HCT116 (cell line): ENCODE results near the gene CDK2AP2. TPM values are rescaled to one million over a fixed set of nuclear protein-coding genes. Genes with fewer than 3 reads are reported as not detected.
"Not testable (repeated sequence)": the region's sequence is repeated elsewhere in the genome, so short reads cannot be mapped to it uniquely, and the experiment has no call there.

ENCODE experiments used
- ATAC-seq: fragments of 200-7000 bp; cut with Tn5 transposase; 2 replicates; pipeline ENCODE4 v1.9.1; 2020; ENCODE audit warnings: mild to moderate bottlenecking, moderate library complexity
- BruUV-seq: library from RNA; stranded (reverse); fragments of 400-500 nt; replicated peaks from 2 replicates; lab custom pipeline; 2021; lab: Mats Ljungman, UMichigan
- CTCF ChIA-PET: fragments of 300-600 bp; sonication (Branson Sonifier 250); formaldehyde crosslinking; loops from one replicate; lab custom pipeline; 2021; ENCODE audit warnings: antibody characterized with exemption; lab: Charles Lee
- POLR2A ChIA-PET: fragments of 300-600, 350-600 bp; sonication (Branson Sonifier 250); formaldehyde crosslinking; loops from one replicate; lab custom pipeline; 2021; ENCODE audit warnings: antibody characterized with exemption; lab: Charles Lee
- RAD21 ChIA-PET, 2 experiments: fragments of 300-600 bp; sonication (Branson Sonifier 250); formaldehyde crosslinking; loops; one replicate each; lab custom pipeline; 2023; ENCODE audit warnings: low total read pairs in 2 of 2; ENCODE audit not compliant: uncharacterized antibody in 2 of 2, unreplicated experiment in 2 of 2, low non-redundant PET in 1 of 2; lab: Charles Lee
- DNase-seq: peaks from one replicate; pipeline ENCODE4 v3.0.0-alpha.2; 2010; ENCODE audit warnings: low read depth, low spot score
- H2AFZ ChIP-seq: fragments of 200-600 bp; shearing (Covaris generic), sonication (generic); 2 replicates; pipeline ENCODE4 v1.6.1; 2017; ENCODE audit warnings: low read depth, mixed run types, mixed read lengths, antibody characterized with exemption, low read length; ENCODE audit not compliant: poor library complexity, severe bottlenecking
- H3K27ac ChIP-seq: 2 replicates; pipeline ENCODE4 v1.5.1; 2012; ENCODE audit warnings: low read depth, low read length
- H3K27me3 ChIP-seq: fragments of 200-600 bp; sonication (generic); 2 replicates; pipeline ENCODE4 v1.6.1; 2016; ENCODE audit warnings: mixed run types, low read length, mixed read lengths; ENCODE audit not compliant: insufficient read depth
- H3K36me3 ChIP-seq, 2 experiments: fragments of 200-500 bp in 1 of 2; fragments of 200-600 bp in 1 of 2; sonication (Bioruptor generic) in 1 of 2; sonication (generic) in 1 of 2; 2 replicates each; pipeline versions ENCODE4 v1.5.1 to v1.6.1; 2014 to 2016; ENCODE audit warnings: low read length in 2 of 2, inconsistent platforms in 1 of 2, mixed read lengths in 1 of 2, mixed run types in 1 of 2; ENCODE audit not compliant: insufficient read depth in 2 of 2, control insufficient read depth in 1 of 2
- H3K4me1 ChIP-seq, 2 experiments: fragments of 200-600 bp in 1 of 2; sonication (generic) in 1 of 2; 2 replicates each; pipeline versions ENCODE4 v1.5.1 to v1.6.1; 2012 to 2017; ENCODE audit warnings: low read length in 2 of 2, inconsistent platforms in 1 of 2, mild to moderate bottlenecking in 1 of 2, mixed read lengths in 1 of 2, mixed run types in 1 of 2, moderate library complexity in 1 of 2; ENCODE audit not compliant: insufficient read depth in 2 of 2, control insufficient read depth in 1 of 2
- H3K4me2 ChIP-seq: fragments of 200-600 bp; sonication (generic); 2 replicates; pipeline ENCODE4 v1.6.1; 2017; ENCODE audit warnings: mixed run types, low read length, mixed read lengths
- H3K4me3 ChIP-seq, 2 experiments: fragments of 200-600 bp in 1 of 2; sonication (generic) in 1 of 2; replicated peaks in 1 of 2; 2 replicates each; pipeline ENCODE4 v1.5.1; 2011 to 2016; ENCODE audit warnings: low read length in 2 of 2, control low read depth in 1 of 2, low read depth in 1 of 2, mild to moderate bottlenecking in 1 of 2, mixed read lengths in 1 of 2, mixed run types in 1 of 2
- H3K79me2 ChIP-seq: fragments of 200-600 bp; sonication (generic); 2 replicates; pipeline ENCODE4 v1.6.1; 2017; ENCODE audit warnings: mild to moderate bottlenecking, mixed run types, low read length, moderate library complexity, mixed read lengths; ENCODE audit not compliant: insufficient read depth
- H3K9ac ChIP-seq: fragments of 200-600 bp; sonication (generic); 2 replicates; pipeline ENCODE4 v1.6.1; 2016; ENCODE audit warnings: low read length, mixed read lengths
- H3K9me2 ChIP-seq: fragments of 200-600 bp; sonication (generic), shearing (Covaris generic); 2 replicates; pipeline ENCODE4 v1.6.1; 2017; ENCODE audit warnings: mixed run types, mild to moderate bottlenecking, moderate library complexity; ENCODE audit not compliant: insufficient read depth
- H3K9me3 ChIP-seq, 2 experiments: fragments of 200-500 bp in 1 of 2; fragments of 200-600 bp in 1 of 2; sonication (Bioruptor generic) in 1 of 2; sonication (generic) in 1 of 2; 2 replicates each; pipeline ENCODE4 v1.6.1; 2014 to 2017; ENCODE audit warnings: low read length in 2 of 2, mixed read lengths in 2 of 2, inconsistent platforms in 1 of 2, low read depth in 1 of 2, mild to moderate bottlenecking in 1 of 2, mixed run types in 1 of 2, moderate library complexity in 1 of 2; ENCODE audit not compliant: control insufficient read depth in 1 of 2, insufficient read depth in 1 of 2
- H4K20me1 ChIP-seq: fragments of 200-600 bp; sonication (generic), shearing (Covaris generic); 2 replicates; pipeline ENCODE4 v1.6.1; 2017; ENCODE audit warnings: mixed run types, mild to moderate bottlenecking, moderate library complexity; ENCODE audit not compliant: insufficient read depth
- CBX3 ChIP-seq: IDR thresholded peaks from 2 replicates; pipeline ENCODE4 v1.6.1; 2012; ENCODE audit warnings: low read depth
- CEBPB ChIP-seq: IDR thresholded peaks from 2 replicates; pipeline ENCODE4 v1.6.1; 2012; ENCODE audit warnings: low read depth
- EGR1 ChIP-seq: IDR thresholded peaks from 2 replicates; pipeline ENCODE4 v1.6.1; 2012; ENCODE audit warnings: low read depth
- ELF1 ChIP-seq: IDR thresholded peaks from 2 replicates; pipeline ENCODE4 v1.6.1; 2012; ENCODE audit warnings: low read depth, borderline replicate concordance
- EZH2 ChIP-seq: fragments of 200-600 bp; sonication (generic); IDR thresholded peaks from 2 replicates; pipeline ENCODE4 v1.6.1; 2017; ENCODE audit warnings: antibody characterized with exemption, mixed run types
- EZH2phosphoT487 ChIP-seq: fragments of 200-600 bp; IDR thresholded peaks from 2 replicates; pipeline ENCODE4 v1.6.1; 2018; ENCODE audit warnings: antibody characterized with exemption, borderline replicate concordance
- FOSL1 ChIP-seq: IDR thresholded peaks from 2 replicates; pipeline ENCODE4 v1.6.1; 2012; ENCODE audit warnings: low read depth
- JUND ChIP-seq: IDR thresholded peaks from 2 replicates; pipeline ENCODE4 v1.6.1; 2012
- POLR2A ChIP-seq: IDR thresholded peaks from 2 replicates; pipeline ENCODE4 v1.7.0; 2011; ENCODE audit warnings: borderline replicate concordance; ENCODE audit not compliant: insufficient read depth, insufficient read length; ENCODE audit errors: extremely low read depth
- POLR2AphosphoS5 ChIP-seq: IDR thresholded peaks from 2 replicates; pipeline ENCODE4 v1.6.1; 2011; ENCODE audit warnings: mild to moderate bottlenecking, low read depth, low read length, moderate library complexity
- RAD21 ChIP-seq: IDR thresholded peaks from 2 replicates; pipeline ENCODE4 v1.6.1; 2012; ENCODE audit warnings: low read depth, mild to moderate bottlenecking
- SIN3A ChIP-seq: IDR thresholded peaks from 2 replicates; pipeline ENCODE4 v1.6.1; 2012; ENCODE audit warnings: low read depth
- SP1 ChIP-seq: IDR thresholded peaks from 2 replicates; pipeline ENCODE4 v1.6.1; 2012; ENCODE audit warnings: low read depth
- SRF ChIP-seq: IDR thresholded peaks from 2 replicates; pipeline ENCODE4 v1.6.1; 2012; ENCODE audit warnings: low read depth
- TCF7L2 ChIP-seq: IDR thresholded peaks from 2 replicates; pipeline ENCODE4 v1.7.0; 2011; ENCODE audit warnings: borderline replicate concordance, inconsistent platforms; ENCODE audit not compliant: insufficient read depth, insufficient read length; ENCODE audit errors: extremely low read depth
- YY1 ChIP-seq: IDR thresholded peaks from 2 replicates; pipeline ENCODE4 v1.6.1; 2011; ENCODE audit warnings: low read length, low read depth, moderate library complexity, mild to moderate bottlenecking; ENCODE audit not compliant: insufficient replicate concordance; ENCODE audit errors: extremely low read depth
- ZNF274 ChIP-seq: fragments of 200-500 bp; sonication (Bioruptor generic); IDR thresholded peaks from 2 replicates; pipeline ENCODE4 v1.6.1; 2014; ENCODE audit warnings: mild to moderate bottlenecking, low read depth, low read length, inconsistent platforms
- intact Hi-C: fragments of 100-400 bp; cut with micrococcal nuclease; formaldehyde crosslinking; loops from 2 replicates; pipeline ENCODE4 v1.10.0; 2022
- total RNA-seq: library from RNA; stranded (reverse); gene quantifications from one replicate; pipeline ENCODE4 v1.2.1, GENCODE V29; 2021; ENCODE audit not compliant: unreplicated experiment
- TF ChIP-seq, protein P1 (sequence below): IDR thresholded peaks from 2 replicates; pipeline ENCODE4 v1.6.1; 2012
- TF ChIP-seq, protein P2 (sequence below): IDR thresholded peaks from 2 replicates; pipeline ENCODE4 v1.6.1; 2012
- TF ChIP-seq, protein P3 (sequence below): IDR thresholded peaks from 2 replicates; pipeline ENCODE4 v1.6.1; 2011; ENCODE audit warnings: mild to moderate bottlenecking, low read length, moderate library complexity; ENCODE audit not compliant: insufficient replicate concordance; ENCODE audit errors: extremely low read depth

The CDK2AP2 gene
- total RNA-seq, 1 experiment from 2014 or later = 53.6 TPM

DNA sequence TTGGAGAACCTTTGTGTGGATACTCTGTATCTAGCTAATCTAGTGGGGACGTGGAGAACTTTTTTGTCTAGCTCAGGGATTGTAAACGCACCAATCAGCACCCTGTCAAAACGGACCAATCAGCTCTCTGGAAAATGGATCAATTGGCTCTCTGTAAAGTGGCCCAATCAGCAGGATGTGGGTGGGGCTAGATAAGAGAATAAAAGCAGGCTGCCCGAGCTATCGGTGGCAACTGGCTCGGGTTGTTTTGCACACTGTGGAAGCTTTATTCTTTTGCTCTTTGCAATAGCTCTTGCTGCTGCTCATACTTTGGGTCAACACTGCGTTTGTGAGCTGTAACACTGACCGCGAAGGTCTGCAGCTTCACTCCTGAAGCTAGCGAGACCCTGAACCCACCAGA lies 31.3 kb downstream of the CDK2AP2 start:
- H3K4me2 ChIP-seq, ATAC-seq, RAD21 ChIA-PET: not testable (repeated sequence)

DNA sequence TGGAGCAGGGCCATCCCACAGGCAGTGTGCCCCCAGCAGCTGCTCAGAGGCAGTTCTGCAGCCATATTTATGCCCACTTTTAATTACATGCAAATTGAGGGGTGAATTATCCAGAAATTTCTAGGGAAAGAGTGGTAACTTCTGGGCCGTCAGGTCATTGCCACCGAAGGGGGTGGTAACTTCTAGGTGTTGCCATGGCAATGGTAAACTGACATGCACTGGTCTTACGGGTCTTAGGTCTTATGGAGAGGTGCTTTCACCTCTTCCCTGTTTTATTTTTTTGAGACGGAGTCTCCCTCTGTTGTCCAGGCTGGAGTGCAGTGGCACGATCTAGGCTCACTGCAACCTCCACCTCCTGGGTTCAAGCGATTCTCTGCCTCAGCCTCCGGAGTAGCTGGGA lies 35.1 kb downstream of the CDK2AP2 start:
- RAD21 ChIA-PET = no interaction called here
- Histone ChIP-seq H4K20me1 (no peaks in the 10 kb centered on the region), H3K36me3 (no peaks in the 10 kb centered on the region), H3K79me2 (peaks cover 6% of the 10 kb centered on the region; the same call in 1 of the 2 replicates), H2AFZ (no peak overlapping the region), H3K4me1 (peaks cover 1 to 10% of the 10 kb centered on the region in 2 experiments), H3K9me2 (no peaks in the 10 kb centered on the region), H3K4me2 (no peak overlapping the region)
- no peak for DNase-seq
- POLR2A ChIA-PET = no interaction called here
- ATAC-seq = no peak
- TF ChIP-seq ELF1 = no peak
- TF ChIP-seq RAD21 = no peak
- TF ChIP-seq, protein P1, sequence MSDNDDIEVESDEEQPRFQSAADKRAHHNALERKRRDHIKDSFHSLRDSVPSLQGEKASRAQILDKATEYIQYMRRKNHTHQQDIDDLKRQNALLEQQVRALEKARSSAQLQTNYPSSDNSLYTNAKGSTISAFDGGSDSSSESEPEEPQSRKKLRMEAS = no peak
- TF ChIP-seq SRF = no peak
- no peak for TF ChIP-seq POLR2AphosphoS5
- TF ChIP-seq JUND = no peak
- TF ChIP-seq SP1 = no peak
- no peak for TF ChIP-seq TCF7L2
- no peak for TF ChIP-seq YY1
- TF ChIP-seq, protein P2, sequence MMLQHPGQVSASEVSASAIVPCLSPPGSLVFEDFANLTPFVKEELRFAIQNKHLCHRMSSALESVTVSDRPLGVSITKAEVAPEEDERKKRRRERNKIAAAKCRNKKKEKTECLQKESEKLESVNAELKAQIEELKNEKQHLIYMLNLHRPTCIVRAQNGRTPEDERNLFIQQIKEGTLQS = no peak
- TF ChIP-seq EZH2 = no peak
- TF ChIP-seq SIN3A = no peak
- TF ChIP-seq, protein P3, sequence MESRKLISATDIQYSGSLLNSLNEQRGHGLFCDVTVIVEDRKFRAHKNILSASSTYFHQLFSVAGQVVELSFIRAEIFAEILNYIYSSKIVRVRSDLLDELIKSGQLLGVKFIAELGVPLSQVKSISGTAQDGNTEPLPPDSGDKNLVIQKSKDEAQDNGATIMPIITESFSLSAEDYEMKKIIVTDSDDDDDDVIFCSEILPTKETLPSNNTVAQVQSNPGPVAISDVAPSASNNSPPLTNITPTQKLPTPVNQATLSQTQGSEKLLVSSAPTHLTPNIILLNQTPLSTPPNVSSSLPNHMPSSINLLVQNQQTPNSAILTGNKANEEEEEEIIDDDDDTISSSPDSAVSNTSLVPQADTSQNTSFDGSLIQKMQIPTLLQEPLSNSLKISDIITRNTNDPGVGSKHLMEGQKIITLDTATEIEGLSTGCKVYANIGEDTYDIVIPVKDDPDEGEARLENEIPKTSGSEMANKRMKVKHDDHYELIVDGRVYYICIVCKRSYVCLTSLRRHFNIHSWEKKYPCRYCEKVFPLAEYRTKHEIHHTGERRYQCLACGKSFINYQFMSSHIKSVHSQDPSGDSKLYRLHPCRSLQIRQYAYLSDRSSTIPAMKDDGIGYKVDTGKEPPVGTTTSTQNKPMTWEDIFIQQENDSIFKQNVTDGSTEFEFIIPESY = no peak
- TF ChIP-seq ZNF274 = no peak
- TF ChIP-seq POLR2A = no peak
- TF ChIP-seq EZH2phosphoT487 = no peak
- no peak for TF ChIP-seq FOSL1
- TF ChIP-seq CBX3 = no peak
- TF ChIP-seq EGR1 = no peak
- TF ChIP-seq CEBPB = no peak
- TF ChIP-seq, all 23 proteins: peak for 0
- Histone ChIP-seq H3K27me3 (no peaks in the 10 kb centered on the region), H3K27ac (no peak overlapping the region), H3K4me3 (no peak overlapping the region), H3K9ac (no peak overlapping the region), H3K9me3 (no peaks in the 10 kb centered on the region)
- CTCF ChIA-PET = no interaction called here
- intact Hi-C loops = no loop called here
- BruUV-seq = no TSS peak

More for the DNA sequence above, 31.3 kb downstream of the CDK2AP2 start:
- H3K27me3 ChIP-seq, DNase-seq, H3K27ac ChIP-seq, H2AFZ ChIP-seq, H4K20me1 ChIP-seq, BruUV-seq, H3K79me2 ChIP-seq, H3K9ac ChIP-seq, H3K4me3 ChIP-seq, intact Hi-C loops, H3K4me1 ChIP-seq, H3K9me3 ChIP-seq, POLR2A ChIA-PET, H3K36me3 ChIP-seq, H3K9me2 ChIP-seq: not testable (repeated sequence)
- CTCF ChIA-PET = interaction anchor here (0.7 kb wide), 1 partner anchor 95 kb away, joined by 3 read pairs; no protein-coding TSS in a partner anchor
